IMR-90 (cell line): ENCODE measurements around the gene TMEFF1.

ENCODE experiments used
- BHLHE40 ChIP-seq: fragments of 150-350 bp; IDR thresholded peaks from 2 replicates; pipeline ENCODE4 v1.6.1; 2016; ENCODE audit warnings: mild to moderate bottlenecking, low read depth, low read length
- CEBPB ChIP-seq: IDR thresholded peaks from 2 replicates; pipeline ENCODE4 v1.6.1; 2012; ENCODE audit warnings: low read depth, low read length, improper control_type of control experiment
- FOS ChIP-seq: fragments of 150-350 bp; IDR thresholded peaks from 2 replicates; pipeline ENCODE4 v1.6.1; 2016; ENCODE audit warnings: low read depth, low read length
- MXI1 ChIP-seq: IDR thresholded peaks from 2 replicates; pipeline ENCODE4 v1.6.1; 2012; ENCODE audit warnings: low read depth, mild to moderate bottlenecking, low read length, moderate library complexity, borderline replicate concordance
- POLR2A ChIP-seq: IDR thresholded peaks from 2 replicates; pipeline ENCODE4 v1.6.1; 2012; ENCODE audit warnings: mild to moderate bottlenecking, low read depth, low read length
- RAD21 ChIP-seq: IDR thresholded peaks from 2 replicates; pipeline ENCODE4 v1.6.1; 2012; ENCODE audit warnings: low read length, improper control_type of control experiment
- RCOR1 ChIP-seq: IDR thresholded peaks from 2 replicates; pipeline ENCODE4 v1.6.1; 2012; ENCODE audit warnings: mild to moderate bottlenecking, low read length, improper control_type of control experiment; ENCODE audit not compliant: insufficient replicate concordance
- TF ChIP-seq, protein P1 (sequence below): conservative IDR thresholded peaks from 2 replicates; pipeline ENCODE4 v1.5.1; 2012; ENCODE audit warnings: mild to moderate bottlenecking, low read depth, low read length, improper control_type of control experiment
- TF ChIP-seq, protein P2 (sequence below): fragments of 150-350 bp; IDR thresholded peaks from 2 replicates; pipeline ENCODE4 v1.6.1; 2017; ENCODE audit warnings: mild to moderate bottlenecking, antibody characterized with exemption, low read length, low read depth

DNA sequence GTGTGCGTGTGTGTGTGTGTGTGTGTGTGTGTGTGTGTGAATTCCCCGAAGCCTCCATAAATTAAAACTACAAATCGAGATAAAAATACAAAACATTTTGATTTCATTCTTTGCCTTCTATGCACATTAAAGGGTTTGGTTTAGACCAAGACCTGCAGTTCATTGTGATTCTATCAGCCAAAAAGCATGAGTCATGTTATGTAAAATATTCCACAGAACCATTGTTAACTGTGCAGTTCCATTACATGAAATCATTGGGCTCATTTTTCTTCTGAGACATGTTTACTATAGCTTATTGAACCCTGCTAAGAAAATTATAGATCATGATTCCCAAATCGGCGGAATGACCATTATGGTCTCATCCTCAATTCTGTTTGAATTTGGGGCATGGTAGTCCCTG, 116.6 kb downstream of the TMEFF1 start:
- TF ChIP-seq POLR2A (no peak), RCOR1 (no peak), RAD21 (no peak), MXI1 (no peak), CEBPB (no peak), FOS (peak; percentile 53), BHLHE40 (no peak)
- TF ChIP-seq, protein P1, sequence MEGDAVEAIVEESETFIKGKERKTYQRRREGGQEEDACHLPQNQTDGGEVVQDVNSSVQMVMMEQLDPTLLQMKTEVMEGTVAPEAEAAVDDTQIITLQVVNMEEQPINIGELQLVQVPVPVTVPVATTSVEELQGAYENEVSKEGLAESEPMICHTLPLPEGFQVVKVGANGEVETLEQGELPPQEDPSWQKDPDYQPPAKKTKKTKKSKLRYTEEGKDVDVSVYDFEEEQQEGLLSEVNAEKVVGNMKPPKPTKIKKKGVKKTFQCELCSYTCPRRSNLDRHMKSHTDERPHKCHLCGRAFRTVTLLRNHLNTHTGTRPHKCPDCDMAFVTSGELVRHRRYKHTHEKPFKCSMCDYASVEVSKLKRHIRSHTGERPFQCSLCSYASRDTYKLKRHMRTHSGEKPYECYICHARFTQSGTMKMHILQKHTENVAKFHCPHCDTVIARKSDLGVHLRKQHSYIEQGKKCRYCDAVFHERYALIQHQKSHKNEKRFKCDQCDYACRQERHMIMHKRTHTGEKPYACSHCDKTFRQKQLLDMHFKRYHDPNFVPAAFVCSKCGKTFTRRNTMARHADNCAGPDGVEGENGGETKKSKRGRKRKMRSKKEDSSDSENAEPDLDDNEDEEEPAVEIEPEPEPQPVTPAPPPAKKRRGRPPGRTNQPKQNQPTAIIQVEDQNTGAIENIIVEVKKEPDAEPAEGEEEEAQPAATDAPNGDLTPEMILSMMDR: no peak
- TF ChIP-seq, protein P2, sequence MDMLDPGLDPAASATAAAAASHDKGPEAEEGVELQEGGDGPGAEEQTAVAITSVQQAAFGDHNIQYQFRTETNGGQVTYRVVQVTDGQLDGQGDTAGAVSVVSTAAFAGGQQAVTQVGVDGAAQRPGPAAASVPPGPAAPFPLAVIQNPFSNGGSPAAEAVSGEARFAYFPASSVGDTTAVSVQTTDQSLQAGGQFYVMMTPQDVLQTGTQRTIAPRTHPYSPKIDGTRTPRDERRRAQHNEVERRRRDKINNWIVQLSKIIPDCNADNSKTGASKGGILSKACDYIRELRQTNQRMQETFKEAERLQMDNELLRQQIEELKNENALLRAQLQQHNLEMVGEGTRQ: no peak
